HepG2 (cell line): ENCODE measurements around the gene CHFR. TPM values are rescaled to one million over a fixed set of nuclear protein-coding genes. Genes with fewer than 3 reads are reported as not detected.

Source experiments
- ATAC-seq: fragments of 200-7000 bp; cut with Tn5 transposase; 3 replicates; pipeline ENCODE4 v1.9.1; 2020; ENCODE audit warnings: mild to moderate bottlenecking, moderate library complexity
- BruUV-seq: library from RNA; stranded (reverse); fragments of 400-500 nt; replicated peaks from 2 replicates; lab custom pipeline; 2021; lab: Mats Ljungman, UMichigan
- CTCF ChIA-PET: fragments of 300-600 bp; formaldehyde crosslinking; extraction: SDS; loops from one replicate; lab custom pipeline; 2021; ENCODE audit warnings: low total read pairs, inconsistent platforms, low intra/inter-chr PET ratio; lab: Yijun Ruan, JAX
- POLR2A ChIA-PET: fragments of 350-600 bp; sonication (Branson Sonifier 250); formaldehyde crosslinking; loops from one replicate; lab custom pipeline; 2020; ENCODE audit warnings: antibody characterized with exemption, inconsistent platforms; lab: Yijun Ruan, JAX
- DNase-seq: peaks from one replicate; pipeline ENCODE4 v3.0.0-alpha.2; 2015; ENCODE audit warnings: low spot score
- FAIRE-seq: peaks from 3 replicates; lab custom pipeline; 2011; peaks lifted over from hg19 to GRCh38; lab: Jason Lieb, UNC
- H2AFZ ChIP-seq: one replicate; pipeline ENCODE4 v1.6.1; 2011; ENCODE audit warnings: low read length, inconsistent platforms
- H3K27ac ChIP-seq: fragments of 300-600 bp; 3 replicates; pipeline ENCODE4 v1.8.0; 2011; ENCODE audit warnings: mixed run types, mild to moderate bottlenecking, mixed read lengths, low read length, inconsistent platforms; ENCODE audit not compliant: insufficient read depth; ENCODE audit errors: extremely low read length
- H3K27me3 ChIP-seq, 2 experiments: fragments of 200-600 bp in 1 of 2; 2 replicates in 1 of 2; 3 replicates in 1 of 2; pipeline versions ENCODE4 v1.6.0 to v1.8.0; 2011; ENCODE audit warnings: low read length in 2 of 2, mild to moderate bottlenecking in 2 of 2, moderate library complexity in 2 of 2, inconsistent platforms in 1 of 2; ENCODE audit not compliant: insufficient read depth in 2 of 2, control insufficient read depth in 1 of 2
- H3K36me3 ChIP-seq, 2 experiments: fragments of 200-600 bp in 1 of 2; replicated peaks in 1 of 2; 2 replicates in 1 of 2; 3 replicates in 1 of 2; pipeline versions ENCODE4 v1.5.1 to v1.8.0; 2011; ENCODE audit warnings: low read length in 2 of 2, inconsistent platforms in 1 of 2; ENCODE audit not compliant: insufficient read depth in 2 of 2, control insufficient read depth in 1 of 2
- H3K4me1 ChIP-seq: 2 replicates; pipeline ENCODE4 v1.5.1; 2012; ENCODE audit warnings: low read length, inconsistent platforms; ENCODE audit not compliant: insufficient read depth
- H3K4me2 ChIP-seq: 2 replicates; pipeline ENCODE4 v1.6.0; 2011; ENCODE audit warnings: low read depth, low read length, inconsistent platforms
- H3K4me3 ChIP-seq, 3 experiments: fragments of 200-600 bp in 1 of 3; sonication (generic), shearing (Covaris generic) in 1 of 3; replicated peaks in 1 of 3; 2 replicates each; pipeline ENCODE4 v1.5.1; 2011 to 2016; ENCODE audit warnings: low read length in 3 of 3, inconsistent platforms in 2 of 3, low read depth in 2 of 3, mild to moderate bottlenecking in 2 of 3, control low read depth in 1 of 3, mixed read lengths in 1 of 3; ENCODE audit not compliant: insufficient read depth in 1 of 3
- H3K79me2 ChIP-seq: one replicate; pipeline ENCODE4 v1.6.1; 2011; ENCODE audit warnings: low read length, inconsistent platforms; ENCODE audit not compliant: insufficient read depth
- H3K9ac ChIP-seq: 2 replicates; pipeline ENCODE4 v1.6.0; 2011; ENCODE audit warnings: mild to moderate bottlenecking, low read depth, low read length, inconsistent platforms; ENCODE audit not compliant: insufficient read depth
- H3K9me3 ChIP-seq: 2 replicates; pipeline ENCODE4 v1.5.1; 2012; ENCODE audit warnings: mild to moderate bottlenecking, low read length
- H4K20me1 ChIP-seq: 2 replicates; pipeline ENCODE4 v1.6.0; 2011; ENCODE audit warnings: inconsistent platforms, mild to moderate bottlenecking, low read length, moderate library complexity; ENCODE audit not compliant: insufficient read depth
- CERS6 ChIP-seq: sonication (generic); formaldehyde crosslinking; IDR thresholded peaks from 2 replicates; pipeline ENCODE4 v1.5.0; 2020; ENCODE audit warnings: missing genetic modification reagents
- DPF2 ChIP-seq: sonication (generic); formaldehyde crosslinking; IDR thresholded peaks from 2 replicates; pipeline ENCODE4 v1.4.0; 2020; ENCODE audit warnings: mild to moderate bottlenecking, low read depth, missing genetic modification reagents, borderline replicate concordance
- KAT2B ChIP-seq: fragments of 150-350 bp; IDR thresholded peaks from 2 replicates; pipeline ENCODE4 v1.6.1; 2014; ENCODE audit warnings: low read depth, low read length, borderline replicate concordance
- THYN1 ChIP-seq: sonication (generic); formaldehyde crosslinking; IDR thresholded peaks from 2 replicates; pipeline ENCODE4 v1.8.1; 2023; ENCODE audit warnings: low read depth, mild to moderate bottlenecking, moderate library complexity, missing genetic modification reagents, borderline replicate concordance
- ZNF274 ChIP-seq: sonication (generic); formaldehyde crosslinking; IDR thresholded peaks from 2 replicates; pipeline ENCODE4 v1.5.1; 2020; ENCODE audit warnings: mild to moderate bottlenecking, missing genetic modification reagents
- WGBS: methylation state at CpG from one replicate; pipeline ENCODE4 v1.1.6; 2017; ENCODE audit warnings: low lambda C conversion rate; 5-methylcytosine and 5-hydroxymethylcytosine counted together
- in situ Hi-C: cut with HindIII; loops from 2 replicates; pipeline ENCODE4 v1.10.0; 2017; ENCODE audit warnings: low pct_unique_long_range_greater_than_20kb; ENCODE audit not compliant: extremely low pct_ligation_motif_present
- intact Hi-C: fragments of 100-400 bp; cut with micrococcal nuclease; formaldehyde crosslinking; loops from one replicate; pipeline ENCODE4 v1.10.0; 2022; ENCODE audit not compliant: unreplicated experiment
- polyA plus RNA-seq, 8 experiments: library from polyadenylated mRNA; depleted of rRNA in 3 of 8; stranded (reverse) in 7 of 8; unstranded in 1 of 8; fragments of >200 nt; fragmentation: Illumina TruSeq in 4 of 8; extraction: Trizol in 4 of 8; gene quantifications; 2 replicates each; pipeline versions ENCODE4 v1.2.1 to v1.2.3, GENCODE V29; 2011 to 2016; ENCODE audit warnings: low read depth in 4 of 8, missing spikeins in 1 of 8, mixed read lengths in 1 of 8; ENCODE audit not compliant: insufficient read depth in 1 of 8
- total RNA-seq, 5 experiments: library from RNA; depleted of rRNA; stranded (reverse); fragments of >200 nt; fragmentation: Illumina TruSeq; extraction: Trizol; gene quantifications; 2 replicates each; pipeline ENCODE4 v1.2.3, GENCODE V29; 2016; ENCODE audit warnings: low read depth in 1 of 5
- TF ChIP-seq, protein P1 (sequence below): sonication (generic); formaldehyde crosslinking; conservative IDR thresholded peaks from 2 replicates; pipeline ENCODE4 v1.4.0; 2020; ENCODE audit warnings: missing genetic modification reagents

CHFR gene
- total and polyA plus RNA-seq, 2 of the 13 experiments (the other 11 are each of a cell fraction or from before 2014, with no cell fraction given): 21.4 to 21.5 TPM

DNA sequence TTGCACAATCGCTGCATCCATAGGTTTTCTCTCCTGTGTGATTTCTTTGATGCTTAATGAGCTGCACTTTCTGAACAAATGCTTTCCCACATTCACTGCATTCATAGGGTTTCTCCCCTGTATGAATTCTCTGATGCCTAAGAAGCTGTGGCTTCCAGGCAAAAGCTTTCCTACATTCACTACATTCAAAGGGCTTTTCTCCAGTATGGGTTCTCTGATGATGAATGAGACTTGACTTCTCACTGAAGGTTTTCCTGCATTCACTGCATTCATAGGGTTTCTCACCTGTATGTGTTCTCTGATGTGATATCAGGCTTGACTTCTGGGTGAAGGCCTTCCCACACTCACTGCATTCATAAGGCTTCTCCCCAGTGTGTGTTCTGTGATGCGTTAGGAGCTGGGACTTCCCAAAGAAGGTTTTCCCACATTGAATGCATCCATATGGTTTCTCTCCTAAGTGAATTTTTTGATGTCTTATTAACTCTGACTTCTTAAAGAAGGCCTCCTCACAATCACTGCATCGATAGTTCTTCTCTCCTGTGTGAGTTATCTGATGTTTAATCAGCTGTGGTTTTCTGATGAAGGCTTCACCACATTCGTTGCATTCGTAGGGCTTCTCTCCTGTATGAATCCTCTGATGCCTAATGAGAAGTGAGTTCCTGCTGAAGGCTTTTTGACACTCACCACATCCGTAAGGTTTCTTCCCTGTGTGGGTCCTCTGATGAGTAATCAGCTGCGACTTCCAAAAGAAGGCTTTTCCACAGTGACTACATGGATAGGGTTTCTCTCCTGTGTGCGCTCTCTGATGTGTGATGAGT lies 38.4 kb upstream of the CHFR start:
- Histone ChIP-seq H3K36me3 (peaks cover 2 to 3% of the 10 kb centered on the region in 2 experiments; a peak in 1 of 5 replicates), H3K4me2 (no peak overlapping the region), H3K9me3 (peaks cover 90% of the 10 kb centered on the region), H3K27ac (no peak overlapping the region), H2AFZ (no peak overlapping the region)
- no peak for DNase-seq
- BruUV-seq: TSS peak; percentile 14
- TF ChIP-seq ZNF274 (CRISPR knock-in tag): peak; percentile 88; the same call in 1 of the 2 replicates
- no peak for TF ChIP-seq CERS6 (CRISPR knock-in tag)
- TF ChIP-seq KAT2B: no peak
- TF ChIP-seq THYN1 (CRISPR knock-in tag): no peak
- TF ChIP-seq, protein P1, sequence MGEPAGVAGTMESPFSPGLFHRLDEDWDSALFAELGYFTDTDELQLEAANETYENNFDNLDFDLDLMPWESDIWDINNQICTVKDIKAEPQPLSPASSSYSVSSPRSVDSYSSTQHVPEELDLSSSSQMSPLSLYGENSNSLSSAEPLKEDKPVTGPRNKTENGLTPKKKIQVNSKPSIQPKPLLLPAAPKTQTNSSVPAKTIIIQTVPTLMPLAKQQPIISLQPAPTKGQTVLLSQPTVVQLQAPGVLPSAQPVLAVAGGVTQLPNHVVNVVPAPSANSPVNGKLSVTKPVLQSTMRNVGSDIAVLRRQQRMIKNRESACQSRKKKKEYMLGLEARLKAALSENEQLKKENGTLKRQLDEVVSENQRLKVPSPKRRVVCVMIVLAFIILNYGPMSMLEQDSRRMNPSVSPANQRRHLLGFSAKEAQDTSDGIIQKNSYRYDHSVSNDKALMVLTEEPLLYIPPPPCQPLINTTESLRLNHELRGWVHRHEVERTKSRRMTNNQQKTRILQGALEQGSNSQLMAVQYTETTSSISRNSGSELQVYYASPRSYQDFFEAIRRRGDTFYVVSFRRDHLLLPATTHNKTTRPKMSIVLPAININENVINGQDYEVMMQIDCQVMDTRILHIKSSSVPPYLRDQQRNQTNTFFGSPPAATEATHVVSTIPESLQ: no peak
- no peak for TF ChIP-seq DPF2
- TF ChIP-seq, all 625 proteins: peak for 1
- Histone ChIP-seq H3K4me3 (no peak overlapping the region), H3K4me1 (no peaks in the 10 kb centered on the region), H3K27me3 (no peaks in the 10 kb centered on the region), H3K79me2 (no peaks in the 10 kb centered on the region), H3K9ac (no peak overlapping the region), H4K20me1 (no peaks in the 10 kb centered on the region)
- no peak for ATAC-seq
- CTCF ChIA-PET: no interaction called here
- WGBS: 96% methylated on average over 8 of the region's 8 CpGs
- in situ Hi-C loops: no loop called here
- POLR2A ChIA-PET: no interaction called here
- intact Hi-C loops: no loop called here
- no peak for FAIRE-seq
